K562 (cell line): Measurements from ENCODE around the gene NOTO. TPM values are rescaled to one million over a fixed set of nuclear protein-coding genes. Genes with fewer than 3 reads are reported as not detected.

Experiments
- CBFB ChIP-seq: sonication (generic); formaldehyde crosslinking; IDR thresholded peaks from 2 replicates; pipeline ENCODE4 v1.4.0; 2020; ENCODE audit warnings: mild to moderate bottlenecking, missing genetic modification reagents
- CTBP1 ChIP-seq: fragments of 450-650 bp; IDR thresholded peaks from 2 replicates; pipeline ENCODE4 v1.6.1; 2016; ENCODE audit warnings: borderline replicate concordance
- EWSR1 ChIP-seq: fragments of 450-650 bp; IDR thresholded peaks from 2 replicates; pipeline ENCODE4 v1.6.1; 2018; ENCODE audit warnings: borderline replicate concordance, mild to moderate bottlenecking, low read depth, moderate library complexity; ENCODE audit not compliant: partially characterized antibody
- FOXK2 ChIP-seq, 2 experiments: fragments of 450-650 bp; IDR thresholded peaks in 1 of 2; conservative IDR thresholded peaks in 1 of 2; 2 replicates each; pipeline ENCODE4 v1.6.1; 2016; ENCODE audit warnings: low read depth in 2 of 2, mild to moderate bottlenecking in 1 of 2
- FOXM1 ChIP-seq, 2 experiments: fragments of 450-650 bp in 1 of 2; sonication (generic) in 1 of 2; formaldehyde crosslinking in 1 of 2; IDR thresholded peaks; 2 replicates each; pipeline versions ENCODE4 v1.6.1 to v1.9.0; 2017 to 2022; ENCODE audit warnings: low read depth in 2 of 2, mild to moderate bottlenecking in 2 of 2, missing genetic modification reagents in 1 of 2, moderate library complexity in 1 of 2
- HDAC1 ChIP-seq, 2 experiments: fragments of 450-650 bp; IDR thresholded peaks; 2 replicates each; pipeline ENCODE4 v1.6.1; 2016 to 2017; ENCODE audit warnings: inconsistent platforms in 1 of 2, mild to moderate bottlenecking in 1 of 2, moderate library complexity in 1 of 2
- JUN ChIP-seq, 2 experiments: sonication (generic) in 1 of 2; formaldehyde crosslinking in 1 of 2; IDR thresholded peaks; 2 replicates each; pipeline versions ENCODE4 v1.6.1 to v1.8.0; 2012 to 2022; ENCODE audit warnings: borderline replicate concordance in 2 of 2, mild to moderate bottlenecking in 2 of 2, improper control_type of control experiment in 1 of 2, low read depth in 1 of 2, low read length in 1 of 2, missing genetic modification reagents in 1 of 2
- KHSRP ChIP-seq: fragments of 450-650 bp; IDR thresholded peaks from 2 replicates; pipeline ENCODE4 v1.6.1; 2017
- PML ChIP-seq: IDR thresholded peaks from 2 replicates; pipeline ENCODE4 v1.6.1; 2012; ENCODE audit warnings: low read length, inconsistent platforms
- POLR2AphosphoS5 ChIP-seq: IDR thresholded peaks from 2 replicates; pipeline ENCODE4 v1.6.1; 2011; ENCODE audit warnings: mild to moderate bottlenecking, low read depth, low read length, moderate library complexity; ENCODE audit not compliant: control insufficient read depth, insufficient read depth
- POLR2G ChIP-seq: fragments of 200-400 bp; formaldehyde crosslinking; IDR thresholded peaks from 2 replicates; pipeline ENCODE4 v1.6.1; 2017; ENCODE audit warnings: low read depth, mild to moderate bottlenecking, antibody characterized with exemption, low read length, moderate library complexity
- RBFOX2 ChIP-seq: fragments of 200-400 bp; formaldehyde crosslinking; IDR thresholded peaks from 2 replicates; pipeline ENCODE4 v1.6.1; 2017; ENCODE audit warnings: low read depth, mild to moderate bottlenecking, low read length, moderate library complexity
- SIN3A ChIP-seq, 2 experiments: fragments of 150-350 bp in 1 of 2; IDR thresholded peaks; 2 replicates each; pipeline ENCODE4 v1.6.1; 2011 to 2016; ENCODE audit warnings: borderline replicate concordance in 2 of 2, low read depth in 2 of 2, low read length in 2 of 2, mild to moderate bottlenecking in 2 of 2, moderate library complexity in 2 of 2; ENCODE audit not compliant: control insufficient read depth in 1 of 2
- TAF9B ChIP-seq: fragments of 450-650 bp; IDR thresholded peaks from 2 replicates; pipeline ENCODE4 v1.6.1; 2018; ENCODE audit warnings: mild to moderate bottlenecking; ENCODE audit not compliant: partially characterized antibody
- TARDBP ChIP-seq: fragments of 450-650 bp; IDR thresholded peaks from 2 replicates; pipeline ENCODE4 v1.6.1; 2016
- TBP ChIP-seq: optimal IDR thresholded peaks from 2 replicates; pipeline ENCODE3; 2011; ENCODE audit warnings: low read depth, low read length, improper control_type of control experiment
- TFAP4 ChIP-seq: sonication (generic); formaldehyde crosslinking; IDR thresholded peaks from 2 replicates; pipeline ENCODE4 v1.8.0; 2022; ENCODE audit warnings: missing genetic modification reagents, mild to moderate bottlenecking, moderate library complexity, borderline replicate concordance
- TOE1 ChIP-seq, 2 experiments: fragments of 450-650 bp in 1 of 2; sonication (generic) in 1 of 2; formaldehyde crosslinking in 1 of 2; IDR thresholded peaks; 2 replicates each; pipeline versions ENCODE4 v1.7.1 to v1.8.0; 2016 to 2022; ENCODE audit warnings: borderline replicate concordance in 2 of 2, mild to moderate bottlenecking in 2 of 2, antibody characterized with exemption in 1 of 2, inconsistent platforms in 1 of 2, low read depth in 1 of 2, missing genetic modification reagents in 1 of 2, moderate library complexity in 1 of 2
- ZBTB9 ChIP-seq: fragments of 450-650 bp; formaldehyde crosslinking; IDR thresholded peaks from 2 replicates; pipeline ENCODE4 v1.4.0; 2020; ENCODE audit warnings: mild to moderate bottlenecking, moderate library complexity
- ZNF197 ChIP-seq: fragments of 200-800 bp; sonication (Bioruptor generic); IDR thresholded peaks from 2 replicates; pipeline ENCODE4 v1.6.1; 2016; ENCODE audit warnings: low read depth, missing genetic modification characterization, missing compliant biosample characterization
- ZNF395 ChIP-seq: fragments of 200-800 bp; sonication (Bioruptor generic); IDR thresholded peaks from 2 replicates; pipeline ENCODE4 v1.6.1; 2017; ENCODE audit warnings: missing genetic modification characterization, missing compliant biosample characterization
- polyA plus RNA-seq, 8 experiments: library from polyadenylated mRNA; depleted of rRNA in 4 of 8; stranded (reverse) in 5 of 8; unstranded in 3 of 8; fragments of >200 nt; fragmentation: Nextera tagmentation in 2 of 8; fragmentation: Illumina TruSeq in 1 of 8; extraction: Ambion mirVana in 2 of 8; extraction: Trizol in 1 of 8; gene quantifications; 2 replicates each; pipeline versions ENCODE4 v1.2.1 to v1.2.3, GENCODE V29; 2011 to 2014; ENCODE audit warnings: inconsistent platforms in 1 of 8, missing spikeins in 1 of 8
- total RNA-seq, 7 experiments: library from RNA; depleted of rRNA in 6 of 7; stranded (reverse); fragments of >200 nt in 6 of 7; fragmentation: Illumina TruSeq in 2 of 7; extraction: Trizol in 2 of 7; gene quantifications; 2 replicates each; pipeline versions ENCODE4 v1.2.1 to v1.2.3, GENCODE V29; 2011 to 2021; ENCODE audit warnings: low replicate concordance in 1 of 7

NOTO gene
- total and polyA plus RNA-seq, 9 of the 15 experiments (the other 6 are each of a cell fraction or from before 2014, with no cell fraction given), result not detected

- TF ChIP-seq FOXK2 (conservative IDR thresholded peaks at IDR 0.05 in 1 of 2, IDR thresholded peaks at IDR 0.05 in 1 of 2; ENCODE audit: low read depth in 2 of 2), result peak; percentile 49 to 54; a peak in 1 of 4 replicates
- TF ChIP-seq TFAP4, result peak; percentile 74; the same call in 1 of the 2 replicates
- TF ChIP-seq ZNF395 (CRISPR knock-in tag), result peak; percentile 48; the same call in 1 of the 2 replicates
- TF ChIP-seq POLR2G, result peak; percentile 85
- TF ChIP-seq SIN3A (IDR thresholded peaks at IDR 0.05; ENCODE audit: borderline replicate concordance in 2 of 2, control insufficient read depth in 1 of 2, low read depth in 2 of 2, low read length in 2 of 2), result peak; percentile 98 to 99
- peak; percentile 61; the same call in 1 of the 2 replicates for TF ChIP-seq JUN (IDR thresholded peaks at IDR 0.05; ENCODE audit: borderline replicate concordance, low read depth, low read length)
- TF ChIP-seq JUN (CRISPR knock-in tag; IDR thresholded peaks at IDR 0.05; ENCODE audit: borderline replicate concordance), result no peak
- 0 out of 2 replicates have a peak, but pooled peaks have one; percentile 44 for TF ChIP-seq PML
- 0 out of 2 replicates have a peak, but pooled peaks have one; percentile 41 for TF ChIP-seq POLR2AphosphoS5
- peak; percentile 82 to 100; a peak in 3 of 4 replicates for TF ChIP-seq HDAC1 (IDR thresholded peaks at IDR 0.05)
- TF ChIP-seq TARDBP, result peak; percentile 21; the same call in 1 of the 2 replicates
- TF ChIP-seq CTBP1, result 0 out of 2 replicates have a peak, but pooled peaks have one; percentile 33
- TF ChIP-seq RBFOX2, result peak; percentile 90
- peak; percentile 65 for TF ChIP-seq TAF9B
- TF ChIP-seq CBFB (CRISPR knock-in tag), result 0 out of 2 replicates have a peak, but pooled peaks have one; percentile 15
- TF ChIP-seq ZBTB9 (CRISPR knock-in tag), result peak; percentile 25; the same call in 1 of the 2 replicates
- no peak for TF ChIP-seq EWSR1
- no peak for TF ChIP-seq ZNF197
- TF ChIP-seq TOE1 (IDR thresholded peaks at IDR 0.05; ENCODE audit: borderline replicate concordance), result 0 out of 2 replicates have a peak, but pooled peaks have one; percentile 31
- TF ChIP-seq TOE1 (CRISPR knock-in tag; IDR thresholded peaks at IDR 0.05; ENCODE audit: borderline replicate concordance, low read depth), result no peak
- no peak for TF ChIP-seq KHSRP
- TF ChIP-seq FOXM1 (IDR thresholded peaks at IDR 0.05; ENCODE audit: low read depth), result no peak
- TF ChIP-seq FOXM1 (CRISPR knock-in tag; IDR thresholded peaks at IDR 0.05; ENCODE audit: low read depth), result peak; percentile 76; the same call in 1 of the 2 replicates
- peak; percentile 75 for TF ChIP-seq TBP
Measured at GRCh38 chr2:73214120-73215035, 12.0 kb downstream of the NOTO start, which contains the start of gene SMYD5 (continued).
